ENCODE results near the gene OSBPL2.

The OSBPL2 gene

DNA sequence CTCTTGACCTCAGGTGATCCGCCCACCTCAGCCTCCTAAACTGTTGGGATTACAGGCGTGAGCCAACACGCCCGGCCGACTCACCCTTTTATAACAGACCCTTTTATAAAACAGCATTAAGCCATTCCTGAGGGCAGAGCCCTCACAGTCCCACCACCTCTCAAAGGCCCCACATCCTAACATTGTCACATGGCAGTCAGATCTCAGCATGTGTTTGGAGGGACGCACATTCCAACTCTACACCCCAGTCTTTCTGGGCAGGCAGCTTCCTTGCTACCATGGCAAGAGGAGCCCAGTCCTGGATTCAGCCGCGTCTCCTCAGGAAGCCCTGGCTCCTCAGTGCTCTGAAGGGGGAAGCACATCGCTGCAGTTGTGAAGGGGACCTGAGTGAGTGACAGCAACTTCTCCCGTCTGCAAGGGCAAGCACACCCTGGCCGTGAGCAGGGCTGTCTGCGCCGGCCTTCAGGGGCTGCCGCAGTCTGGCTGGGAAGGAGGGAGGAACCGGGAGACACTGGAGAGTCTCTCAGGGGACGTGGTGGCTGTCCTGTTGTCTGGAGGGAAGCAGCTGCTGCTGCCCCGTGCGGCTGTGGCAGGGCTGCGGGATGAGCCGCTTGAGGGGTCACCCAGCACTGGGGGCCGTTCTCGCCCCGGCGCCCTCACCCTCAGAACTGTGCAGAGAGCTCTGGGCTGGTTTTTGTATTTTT lies 15.9 kb downstream of the OSBPL2 start:
- TF ChIP-seq CTCF (conservative IDR thresholded peaks at IDR 0.05; ENCODE audit: control insufficient read depth, insufficient read depth, low read depth, low read length), result no peak
- no peak overlapping the region for H3K4me3 ChIP-seq (ENCODE audit: control insufficient read depth, low read depth, low read length)
- DNase-seq (ENCODE audit: low read depth), result no peak

DNA sequence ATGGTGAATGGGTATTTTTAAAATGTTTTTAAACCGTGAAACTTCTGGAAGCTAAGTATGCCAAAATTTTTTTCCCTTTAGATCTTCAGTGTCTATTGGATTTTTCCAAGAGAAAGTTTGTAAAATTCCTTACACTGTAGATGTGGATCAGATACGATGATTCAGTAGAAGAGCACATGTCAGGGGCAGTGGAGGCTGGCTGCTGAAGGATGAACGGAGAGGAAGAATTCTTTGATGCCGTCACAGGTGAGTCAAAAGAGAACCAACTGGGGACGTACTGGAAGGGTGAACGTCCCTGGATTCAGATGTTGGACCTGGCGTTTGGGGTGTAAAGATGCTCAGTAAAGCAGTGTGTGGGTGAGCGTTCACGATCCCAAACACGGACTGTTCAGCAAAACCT lies 17.7 kb downstream of the OSBPL2 start:
- H3K4me3 ChIP-seq (ENCODE audit: control insufficient read depth, low read depth, low read length), result no peak overlapping the region
- DNase-seq (ENCODE audit: low read depth), result no peak
- no peak for TF ChIP-seq CTCF (conservative IDR thresholded peaks at IDR 0.05; ENCODE audit: control insufficient read depth, insufficient read depth, low read depth, low read length)

DNA sequence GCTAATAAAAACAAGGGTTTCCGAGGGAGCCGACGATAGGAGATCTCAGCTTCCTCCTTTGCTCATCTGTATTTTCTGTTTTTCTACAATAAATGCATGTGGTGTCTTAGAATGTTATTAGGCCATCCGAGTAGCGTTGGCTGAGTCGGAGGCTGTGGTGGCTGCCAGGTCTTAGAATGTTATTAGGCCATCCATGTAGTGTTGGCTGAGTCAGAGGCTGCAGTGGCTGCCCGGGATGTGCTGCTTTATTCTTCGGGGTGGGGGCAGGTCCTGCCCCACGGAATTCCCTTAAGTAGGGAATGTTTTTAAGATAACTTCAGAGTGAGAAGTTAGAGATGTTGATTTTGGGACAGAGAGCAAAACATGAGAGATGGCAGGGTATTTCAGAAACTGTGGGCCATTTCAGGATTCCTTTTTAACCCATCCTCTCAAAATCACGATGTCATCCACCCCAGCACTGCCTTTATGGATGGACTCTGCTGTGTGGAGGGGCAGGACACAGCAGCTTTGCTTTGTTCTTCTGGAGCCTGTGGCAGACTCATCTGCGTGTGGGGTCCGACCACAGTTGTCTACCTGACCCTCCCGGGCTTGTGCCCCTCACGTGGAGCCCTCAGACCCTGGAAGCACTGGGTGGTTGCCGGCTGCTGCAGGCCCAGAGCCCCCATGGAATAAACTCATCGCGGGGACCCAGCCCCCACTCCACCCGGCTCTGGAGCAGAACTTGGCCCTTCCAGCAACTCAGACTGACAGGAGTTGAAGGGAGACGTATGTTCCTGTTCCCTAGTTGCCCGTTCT lies 20.4 kb downstream of the OSBPL2 start:
- H3K4me3 ChIP-seq (ENCODE audit: control insufficient read depth, low read depth, low read length), result no peak overlapping the region
- TF ChIP-seq CTCF (conservative IDR thresholded peaks at IDR 0.05; ENCODE audit: control insufficient read depth, insufficient read depth, low read depth, low read length), result no peak
- DNase-seq (ENCODE audit: low read depth), result peak; percentile 87

DNA sequence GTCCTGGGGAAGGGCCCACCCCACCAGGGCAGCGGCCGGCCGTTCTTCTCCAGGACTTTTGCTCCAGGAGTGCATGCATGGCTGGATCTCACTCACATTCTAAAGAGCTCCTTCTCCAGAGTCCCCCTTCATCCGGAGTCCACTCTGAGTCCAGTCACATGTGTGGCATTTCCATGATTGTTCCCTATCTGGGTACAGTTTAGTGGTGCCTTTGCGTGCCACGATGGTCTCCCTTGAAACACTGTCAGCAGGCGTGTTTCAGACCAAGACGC lies 20.9 kb downstream of the OSBPL2 start:
- H3K4me3 ChIP-seq (ENCODE audit: control insufficient read depth, low read depth, low read length), result no peak overlapping the region
- DNase-seq (ENCODE audit: low read depth), result no peak
- TF ChIP-seq CTCF (conservative IDR thresholded peaks at IDR 0.05; ENCODE audit: control insufficient read depth, insufficient read depth, low read depth, low read length), result no peak

- no peak overlapping the region for H3K4me3 ChIP-seq (ENCODE audit: control insufficient read depth, low read depth, low read length)
- no peak for TF ChIP-seq CTCF (conservative IDR thresholded peaks at IDR 0.05; ENCODE audit: control insufficient read depth, insufficient read depth, low read depth, low read length)
- no peak for DNase-seq (ENCODE audit: low read depth)
Measured at GRCh38 chr20:62262064-62262463, 23.7 kb downstream of the OSBPL2 start.

GRCh38 chr20:62263396-62263795 lies 25.1 kb downstream of the OSBPL2 start:
- no peak for TF ChIP-seq CTCF (conservative IDR thresholded peaks at IDR 0.05; ENCODE audit: control insufficient read depth, insufficient read depth, low read depth, low read length)
- H3K4me3 ChIP-seq (ENCODE audit: control insufficient read depth, low read depth, low read length), result no peak overlapping the region

More at GRCh38 chr20:62263396-62263795, 25.1 kb downstream of the OSBPL2 start:
- DNase-seq (ENCODE audit: low read depth), result no peak
